Ureter (tissue), 1 donor: ENCODE measurements around the gene CACTIN. TPM values are rescaled to one million over a fixed set of nuclear protein-coding genes. Genes with fewer than 3 reads are reported as not detected.
"Not testable (repeated sequence)": the region's sequence is repeated elsewhere in the genome, so short reads cannot be mapped to it uniquely, and the experiment has no call there.

Source experiments
- DNase-seq: peaks from one replicate; pipeline ENCODE4 v3.0.0-alpha.2; 2020; ENCODE audit warnings: low spot score
- total RNA-seq: library from RNA; stranded (reverse); gene quantifications from one replicate; pipeline ENCODE4 v1.2.4, GENCODE V29; 2023
- donor health status: DM: yes; HTN: yes; CAD: no.

Gene CACTIN
- total RNA-seq, 1 donor from 2014 or later, result 31.0 TPM

- peak; percentile 100 for DNase-seq
Observed at GRCh38 chr19:3572132-3572854, 54.3 kb downstream of the CACTIN start.

GRCh38 chr19:3570606-3571011 lies 56.0 kb downstream of the CACTIN start:
- no peak for DNase-seq

- not testable (repeated sequence) for DNase-seq
Observed at GRCh38 chr19:3570042-3570441, 56.5 kb downstream of the CACTIN start.

- DNase-seq, result no peak
Observed at GRCh38 chr19:3565139-3565538, 61.5 kb downstream of the CACTIN start.

GRCh38 chr19:3563709-3564524 lies 62.7 kb downstream of the CACTIN start:
- DNase-seq, result no peak

Other genes with a start within 250 kb of the CACTIN start
- gene SMIM24, start 146.3 kb downstream of the CACTIN start, total RNA-seq, result not detected
- gene SMIM44, start 143.3 kb downstream of the CACTIN start, total RNA-seq, result not detected
- gene DOHH, start 126.1 kb downstream of the CACTIN start, total RNA-seq, result 7.1 TPM
- 58.8 TPM for gene FZR1, start 120.5 kb downstream of the CACTIN start, total RNA-seq
- gene TEKTIP1, start 87.6 kb downstream of the CACTIN start, total RNA-seq, result 6.4 TPM
- gene MFSD12, start 69.2 kb downstream of the CACTIN start, total RNA-seq, result 82.8 TPM
- gene HMG20B, start 53.8 kb downstream of the CACTIN start, total RNA-seq, result 66.5 TPM
- gene GIPC3, start 41.3 kb downstream of the CACTIN start, total RNA-seq, result 2.4 TPM
- 4.5 TPM for gene TBXA2R, start 19.9 kb downstream of the CACTIN start, total RNA-seq
- 58.1 TPM for gene PIP5K1C, start 73.7 kb upstream of the CACTIN start, total RNA-seq
- gene TJP3, start 81.6 kb upstream of the CACTIN start, total RNA-seq, result 59.7 TPM
- 15.6 TPM for gene APBA3, start 134.9 kb upstream of the CACTIN start, total RNA-seq
- 51.7 TPM for gene MRPL54, start 135.9 kb upstream of the CACTIN start, total RNA-seq
- not detected for gene RAX2, start 145.4 kb upstream of the CACTIN start, total RNA-seq
- gene MATK, start 159.6 kb upstream of the CACTIN start, total RNA-seq, result 1.9 TPM
- gene ZFR2, start 242.2 kb upstream of the CACTIN start, total RNA-seq, result 0.91 TPM